HCT116 (cell line): Measurements from ENCODE around the gene CYP26B1. TPM values are rescaled to one million over a fixed set of nuclear protein-coding genes. Genes with fewer than 3 reads are reported as not detected.

Experiments used
- ATAC-seq: fragments of 200-7000 bp; cut with Tn5 transposase; 2 replicates; pipeline ENCODE4 v1.9.1; 2020; ENCODE audit warnings: mild to moderate bottlenecking, moderate library complexity
- BruUV-seq: library from RNA; stranded (reverse); fragments of 400-500 nt; replicated peaks from 2 replicates; lab custom pipeline; 2021; lab: Mats Ljungman, UMichigan
- CTCF ChIA-PET: fragments of 300-600 bp; sonication (Branson Sonifier 250); formaldehyde crosslinking; loops from one replicate; lab custom pipeline; 2021; ENCODE audit warnings: antibody characterized with exemption; lab: Charles Lee
- POLR2A ChIA-PET: fragments of 300-600, 350-600 bp; sonication (Branson Sonifier 250); formaldehyde crosslinking; loops from one replicate; lab custom pipeline; 2021; ENCODE audit warnings: antibody characterized with exemption; lab: Charles Lee
- RAD21 ChIA-PET, 2 experiments: fragments of 300-600 bp; sonication (Branson Sonifier 250); formaldehyde crosslinking; loops; one replicate each; lab custom pipeline; 2023; ENCODE audit warnings: low total read pairs in 2 of 2; ENCODE audit not compliant: uncharacterized antibody in 2 of 2, unreplicated experiment in 2 of 2, low non-redundant PET in 1 of 2; lab: Charles Lee
- DNase-seq: peaks from one replicate; pipeline ENCODE4 v3.0.0-alpha.2; 2010; ENCODE audit warnings: low read depth, low spot score
- H2AFZ ChIP-seq: fragments of 200-600 bp; shearing (Covaris generic), sonication (generic); 2 replicates; pipeline ENCODE4 v1.6.1; 2017; ENCODE audit warnings: low read depth, mixed run types, mixed read lengths, antibody characterized with exemption, low read length; ENCODE audit not compliant: poor library complexity, severe bottlenecking
- H3K27ac ChIP-seq: 2 replicates; pipeline ENCODE4 v1.5.1; 2012; ENCODE audit warnings: low read depth, low read length
- H3K27me3 ChIP-seq: fragments of 200-600 bp; sonication (generic); 2 replicates; pipeline ENCODE4 v1.6.1; 2016; ENCODE audit warnings: mixed run types, low read length, mixed read lengths; ENCODE audit not compliant: insufficient read depth
- H3K36me3 ChIP-seq, 2 experiments: fragments of 200-500 bp in 1 of 2; fragments of 200-600 bp in 1 of 2; sonication (Bioruptor generic) in 1 of 2; sonication (generic) in 1 of 2; 2 replicates each; pipeline versions ENCODE4 v1.5.1 to v1.6.1; 2014 to 2016; ENCODE audit warnings: low read length in 2 of 2, inconsistent platforms in 1 of 2, mixed read lengths in 1 of 2, mixed run types in 1 of 2; ENCODE audit not compliant: insufficient read depth in 2 of 2, control insufficient read depth in 1 of 2
- H3K4me1 ChIP-seq, 2 experiments: fragments of 200-600 bp in 1 of 2; sonication (generic) in 1 of 2; 2 replicates each; pipeline versions ENCODE4 v1.5.1 to v1.6.1; 2012 to 2017; ENCODE audit warnings: low read length in 2 of 2, inconsistent platforms in 1 of 2, mild to moderate bottlenecking in 1 of 2, mixed read lengths in 1 of 2, mixed run types in 1 of 2, moderate library complexity in 1 of 2; ENCODE audit not compliant: insufficient read depth in 2 of 2, control insufficient read depth in 1 of 2
- H3K4me2 ChIP-seq: fragments of 200-600 bp; sonication (generic); 2 replicates; pipeline ENCODE4 v1.6.1; 2017; ENCODE audit warnings: mixed run types, low read length, mixed read lengths
- H3K4me3 ChIP-seq, 2 experiments: fragments of 200-600 bp in 1 of 2; sonication (generic) in 1 of 2; replicated peaks in 1 of 2; 2 replicates each; pipeline ENCODE4 v1.5.1; 2011 to 2016; ENCODE audit warnings: low read length in 2 of 2, control low read depth in 1 of 2, low read depth in 1 of 2, mild to moderate bottlenecking in 1 of 2, mixed read lengths in 1 of 2, mixed run types in 1 of 2
- H3K79me2 ChIP-seq: fragments of 200-600 bp; sonication (generic); 2 replicates; pipeline ENCODE4 v1.6.1; 2017; ENCODE audit warnings: mild to moderate bottlenecking, mixed run types, low read length, moderate library complexity, mixed read lengths; ENCODE audit not compliant: insufficient read depth
- H3K9ac ChIP-seq: fragments of 200-600 bp; sonication (generic); 2 replicates; pipeline ENCODE4 v1.6.1; 2016; ENCODE audit warnings: low read length, mixed read lengths
- H3K9me2 ChIP-seq: fragments of 200-600 bp; sonication (generic), shearing (Covaris generic); 2 replicates; pipeline ENCODE4 v1.6.1; 2017; ENCODE audit warnings: mixed run types, mild to moderate bottlenecking, moderate library complexity; ENCODE audit not compliant: insufficient read depth
- H3K9me3 ChIP-seq, 2 experiments: fragments of 200-500 bp in 1 of 2; fragments of 200-600 bp in 1 of 2; sonication (Bioruptor generic) in 1 of 2; sonication (generic) in 1 of 2; 2 replicates each; pipeline ENCODE4 v1.6.1; 2014 to 2017; ENCODE audit warnings: low read length in 2 of 2, mixed read lengths in 2 of 2, inconsistent platforms in 1 of 2, low read depth in 1 of 2, mild to moderate bottlenecking in 1 of 2, mixed run types in 1 of 2, moderate library complexity in 1 of 2; ENCODE audit not compliant: control insufficient read depth in 1 of 2, insufficient read depth in 1 of 2
- H4K20me1 ChIP-seq: fragments of 200-600 bp; sonication (generic), shearing (Covaris generic); 2 replicates; pipeline ENCODE4 v1.6.1; 2017; ENCODE audit warnings: mixed run types, mild to moderate bottlenecking, moderate library complexity; ENCODE audit not compliant: insufficient read depth
- CBX3 ChIP-seq: IDR thresholded peaks from 2 replicates; pipeline ENCODE4 v1.6.1; 2012; ENCODE audit warnings: low read depth
- CEBPB ChIP-seq: IDR thresholded peaks from 2 replicates; pipeline ENCODE4 v1.6.1; 2012; ENCODE audit warnings: low read depth
- CTCF ChIP-seq, 3 experiments: fragments of 200-600 bp in 1 of 3; sonication (generic) in 1 of 3; IDR thresholded peaks in 2 of 3; conservative IDR thresholded peaks in 1 of 3; 2 replicates each; pipeline ENCODE4 v1.5.1; 2012 to 2017; ENCODE audit warnings: low read depth in 2 of 3, low read length in 2 of 3, antibody characterized with exemption in 1 of 3, borderline replicate concordance in 1 of 3, control low read depth in 1 of 3, mild to moderate bottlenecking in 1 of 3, mixed read lengths in 1 of 3, mixed run types in 1 of 3, moderate library complexity in 1 of 3; ENCODE audit not compliant: insufficient read depth in 1 of 3
- EGR1 ChIP-seq: IDR thresholded peaks from 2 replicates; pipeline ENCODE4 v1.6.1; 2012; ENCODE audit warnings: low read depth
- ELF1 ChIP-seq: IDR thresholded peaks from 2 replicates; pipeline ENCODE4 v1.6.1; 2012; ENCODE audit warnings: low read depth, borderline replicate concordance
- EZH2 ChIP-seq: fragments of 200-600 bp; sonication (generic); IDR thresholded peaks from 2 replicates; pipeline ENCODE4 v1.6.1; 2017; ENCODE audit warnings: antibody characterized with exemption, mixed run types
- FOSL1 ChIP-seq: IDR thresholded peaks from 2 replicates; pipeline ENCODE4 v1.6.1; 2012; ENCODE audit warnings: low read depth
- JUND ChIP-seq: IDR thresholded peaks from 2 replicates; pipeline ENCODE4 v1.6.1; 2012
- POLR2A ChIP-seq: IDR thresholded peaks from 2 replicates; pipeline ENCODE4 v1.7.0; 2011; ENCODE audit warnings: borderline replicate concordance; ENCODE audit not compliant: insufficient read depth, insufficient read length; ENCODE audit errors: extremely low read depth
- SIN3A ChIP-seq: IDR thresholded peaks from 2 replicates; pipeline ENCODE4 v1.6.1; 2012; ENCODE audit warnings: low read depth
- SRF ChIP-seq: IDR thresholded peaks from 2 replicates; pipeline ENCODE4 v1.6.1; 2012; ENCODE audit warnings: low read depth
- ZBTB33 ChIP-seq: IDR thresholded peaks from 2 replicates; pipeline ENCODE4 v1.6.1; 2011; ENCODE audit warnings: mild to moderate bottlenecking, low read length, moderate library complexity; ENCODE audit not compliant: insufficient replicate concordance; ENCODE audit errors: extremely low read depth
- ZFX ChIP-seq: fragments of 450-650 bp; IDR thresholded peaks from 2 replicates; pipeline ENCODE4 v1.6.1; 2017
- intact Hi-C: fragments of 100-400 bp; cut with micrococcal nuclease; formaldehyde crosslinking; loops from 2 replicates; pipeline ENCODE4 v1.10.0; 2022
- total RNA-seq: library from RNA; stranded (reverse); gene quantifications from one replicate; pipeline ENCODE4 v1.2.1, GENCODE V29; 2021; ENCODE audit not compliant: unreplicated experiment
- TF ChIP-seq, protein P1 (sequence below): IDR thresholded peaks from 2 replicates; pipeline ENCODE4 v1.6.1; 2012
- TF ChIP-seq, protein P2 (sequence below): IDR thresholded peaks from 2 replicates; pipeline ENCODE4 v1.6.1; 2012

Gene CYP26B1
- total RNA-seq, 1 experiment from 2014 or later: 21.1 TPM

DNA sequence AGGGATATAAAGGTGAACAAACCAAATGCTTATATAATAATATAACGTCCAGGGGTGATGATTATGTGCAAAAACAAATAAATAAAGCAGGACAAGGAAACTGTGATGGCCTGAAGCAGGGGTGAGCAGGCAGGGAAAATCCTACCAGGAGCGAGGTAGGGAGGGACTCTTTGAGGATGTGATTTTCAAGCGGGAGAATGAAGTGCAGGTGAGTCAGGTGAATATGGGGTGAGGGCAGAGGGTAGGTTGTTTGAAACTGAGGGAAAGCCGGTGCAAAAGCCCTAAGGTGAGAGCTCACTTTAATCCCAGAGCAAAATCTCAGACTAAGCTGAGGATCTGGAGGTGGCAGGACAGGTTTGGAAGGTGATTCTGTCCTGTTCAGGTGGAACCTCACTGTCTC, 40.7 kb downstream of the CYP26B1 start:
- H3K4me3 ChIP-seq: no peak overlapping the region
- H3K27me3 ChIP-seq: no peaks in the 10 kb centered on the region
- no peaks in the 10 kb centered on the region for H4K20me1 ChIP-seq
- intact Hi-C loops: no loop called here
- ChIA-PET CTCF (no interaction called here), POLR2A (no interaction called here), RAD21 (no interaction called here)
- H2AFZ ChIP-seq: no peak overlapping the region
- no peak for DNase-seq
- ATAC-seq: no peak
- no peaks in the 10 kb centered on the region for H3K9me2 ChIP-seq
- no peaks in the 10 kb centered on the region for H3K79me2 ChIP-seq
- H3K9me3 ChIP-seq: no peaks in the 10 kb centered on the region
- H3K27ac ChIP-seq: no peak overlapping the region
- H3K9ac ChIP-seq: no peak overlapping the region
- no peaks in the 10 kb centered on the region for H3K4me1 ChIP-seq
- TF ChIP-seq, protein P1, sequence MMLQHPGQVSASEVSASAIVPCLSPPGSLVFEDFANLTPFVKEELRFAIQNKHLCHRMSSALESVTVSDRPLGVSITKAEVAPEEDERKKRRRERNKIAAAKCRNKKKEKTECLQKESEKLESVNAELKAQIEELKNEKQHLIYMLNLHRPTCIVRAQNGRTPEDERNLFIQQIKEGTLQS: no peak
- TF ChIP-seq ZFX: no peak
- TF ChIP-seq EZH2: no peak
- TF ChIP-seq CBX3: no peak
- TF ChIP-seq CTCF (IDR thresholded peaks at IDR 0.05 in 2 of 3, conservative IDR thresholded peaks at IDR 0.05 in 1 of 3; ENCODE audit: borderline replicate concordance in 1 of 3, insufficient read depth in 1 of 3, low read depth in 2 of 3, low read length in 2 of 3): no peak
- TF ChIP-seq ZBTB33: no peak
- TF ChIP-seq EGR1: no peak
- no peak for TF ChIP-seq POLR2A
- no peak for TF ChIP-seq SRF
- no peak for TF ChIP-seq JUND
- TF ChIP-seq, protein P2, sequence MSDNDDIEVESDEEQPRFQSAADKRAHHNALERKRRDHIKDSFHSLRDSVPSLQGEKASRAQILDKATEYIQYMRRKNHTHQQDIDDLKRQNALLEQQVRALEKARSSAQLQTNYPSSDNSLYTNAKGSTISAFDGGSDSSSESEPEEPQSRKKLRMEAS: no peak
- no peak for TF ChIP-seq CEBPB
- no peak for TF ChIP-seq ELF1
- no peak for TF ChIP-seq SIN3A
- no peak for TF ChIP-seq FOSL1
- TF ChIP-seq, all 23 proteins: peak for 0
- no TSS peak for BruUV-seq
- Histone ChIP-seq H3K4me2 (no peak overlapping the region), H3K36me3 (no peaks in the 10 kb centered on the region)
